Measurements from ENCODE around the gene VSNL1.
A peak's percentile ranks its signal among the peaks of the same experiment; 100 is the strongest.

The VSNL1 gene

DNA sequence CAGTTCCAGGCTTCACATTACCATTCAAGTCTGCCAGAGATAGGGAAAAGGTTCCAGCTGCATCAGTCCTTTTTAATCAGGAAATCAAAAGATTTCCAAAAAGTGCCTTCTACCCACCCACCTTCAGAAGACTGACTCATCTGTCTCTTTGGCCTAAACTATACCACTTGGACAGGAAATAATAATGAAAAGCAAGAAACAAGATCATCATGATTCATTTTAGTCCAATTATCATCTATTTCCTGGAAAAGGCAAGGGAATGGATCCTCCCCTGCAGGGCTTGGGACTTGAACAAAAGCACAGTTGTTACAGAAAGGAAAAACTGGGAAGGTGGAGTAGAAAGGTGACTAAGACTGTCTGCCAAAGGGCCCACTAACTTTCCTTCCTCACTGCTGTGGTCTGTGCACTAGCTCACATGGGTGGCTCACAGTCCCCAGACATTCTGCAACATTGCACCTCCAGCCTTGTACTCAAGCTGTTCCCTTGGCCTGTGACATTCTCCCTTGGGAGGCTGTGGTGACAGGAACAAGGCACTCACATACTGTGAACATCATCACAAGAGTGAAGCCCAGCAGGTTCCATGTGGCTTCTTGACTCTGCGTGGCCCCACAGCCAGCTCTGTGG lies 75.3 kb downstream of the VSNL1 start:
- no peak for DNase-seq

DNA sequence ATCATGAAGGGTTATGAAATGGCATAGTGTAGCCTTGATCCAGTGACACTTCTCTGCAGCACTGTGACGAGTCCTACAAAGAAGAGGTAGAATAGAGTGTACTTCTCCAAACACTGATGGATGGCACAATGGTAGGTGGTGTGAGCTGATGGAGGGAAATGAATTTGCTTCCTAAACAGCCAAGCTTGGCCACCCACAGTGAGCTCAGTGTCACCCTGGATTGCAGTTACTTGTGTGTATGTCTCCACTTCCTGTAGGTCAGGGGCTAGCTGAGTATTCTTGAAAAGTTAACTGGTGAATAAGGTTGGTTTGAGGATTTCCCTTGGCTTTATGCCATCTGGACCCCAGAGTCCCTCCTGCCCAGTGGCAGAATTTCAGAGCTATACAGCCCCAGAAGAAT lies 75.9 kb downstream of the VSNL1 start:
- no peak for DNase-seq

DNA sequence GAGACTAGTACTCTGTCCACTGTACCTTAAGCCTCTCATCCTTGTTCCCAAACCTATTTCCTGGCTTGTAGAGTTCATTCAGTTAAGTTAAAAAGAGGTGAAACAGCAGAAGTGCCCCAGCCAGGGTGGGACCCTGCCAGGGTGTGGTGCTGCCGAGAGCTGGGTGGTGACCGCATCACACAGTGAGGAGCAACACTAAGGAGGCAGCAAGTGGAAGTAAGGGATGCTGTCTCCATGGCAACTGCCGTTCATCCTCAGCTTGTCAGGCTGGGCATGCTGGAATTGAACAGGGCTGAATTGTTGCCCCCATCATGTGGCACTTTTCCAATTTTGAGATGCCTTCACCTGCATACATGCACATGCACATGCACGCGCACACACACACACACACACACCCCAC lies 77.0 kb downstream of the VSNL1 start:
- no peak for DNase-seq

- DNase-seq, result no peak
Observed at GRCh38 chr2:17617955-17618354, 77.5 kb downstream of the VSNL1 start.

DNA sequence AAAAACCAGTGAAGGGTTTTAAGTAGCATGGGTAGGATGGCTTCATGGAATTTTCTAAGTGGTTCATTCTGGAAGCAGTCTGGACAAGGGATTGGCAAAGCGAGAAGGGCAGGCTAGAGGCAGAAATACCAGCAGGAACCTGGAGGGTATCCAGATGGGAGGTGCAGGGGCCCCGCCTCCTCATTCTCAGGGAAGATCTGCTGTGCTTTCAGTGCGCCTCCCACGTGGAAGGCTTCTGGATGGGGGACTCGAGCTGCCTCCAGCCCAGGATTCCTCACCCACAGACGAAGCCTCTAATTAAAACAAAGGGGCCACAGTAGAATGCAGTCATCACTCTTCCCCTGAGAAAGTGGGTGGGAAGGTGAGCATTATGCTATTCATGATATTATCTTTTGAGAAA lies 79.8 kb downstream of the VSNL1 start:
- no peak for DNase-seq

GRCh38 chr2:17620841-17621240 lies 80.3 kb downstream of the VSNL1 start:
- DNase-seq, result no peak

- no peak for DNase-seq
Observed at GRCh38 chr2:17621781-17622180, 81.3 kb downstream of the VSNL1 start.

- DNase-seq, result no peak
Observed at GRCh38 chr2:17625446-17625845, 85.0 kb downstream of the VSNL1 start.

DNA sequence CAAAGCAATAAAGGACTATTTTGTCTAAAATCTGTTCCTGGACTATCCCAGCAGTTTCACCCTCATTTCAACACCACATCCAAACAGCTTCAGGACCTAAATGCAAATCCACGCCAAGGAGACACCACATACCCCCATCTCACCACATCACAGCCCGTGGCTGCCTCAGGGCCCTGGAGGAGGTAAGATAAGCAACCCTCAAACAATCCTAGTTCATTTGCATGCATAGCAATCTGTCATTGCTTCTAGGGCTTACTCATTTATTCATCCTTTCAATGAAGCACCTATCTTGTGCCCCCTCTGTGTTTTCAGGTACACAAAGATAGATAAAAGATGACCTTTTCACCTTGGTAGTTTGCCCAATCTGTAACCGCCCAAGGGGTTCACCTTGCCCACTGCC lies 86.5 kb downstream of the VSNL1 start:
- DNase-seq, result no peak

- no peak for DNase-seq
Observed at GRCh38 chr2:17627434-17627833, 86.9 kb downstream of the VSNL1 start.

GRCh38 chr2:17628349-17629261 lies 88.1 kb downstream of the VSNL1 start:
- no peak for DNase-seq

GRCh38 chr2:17630089-17630488 lies 89.6 kb downstream of the VSNL1 start:
- DNase-seq, result no peak

DNA sequence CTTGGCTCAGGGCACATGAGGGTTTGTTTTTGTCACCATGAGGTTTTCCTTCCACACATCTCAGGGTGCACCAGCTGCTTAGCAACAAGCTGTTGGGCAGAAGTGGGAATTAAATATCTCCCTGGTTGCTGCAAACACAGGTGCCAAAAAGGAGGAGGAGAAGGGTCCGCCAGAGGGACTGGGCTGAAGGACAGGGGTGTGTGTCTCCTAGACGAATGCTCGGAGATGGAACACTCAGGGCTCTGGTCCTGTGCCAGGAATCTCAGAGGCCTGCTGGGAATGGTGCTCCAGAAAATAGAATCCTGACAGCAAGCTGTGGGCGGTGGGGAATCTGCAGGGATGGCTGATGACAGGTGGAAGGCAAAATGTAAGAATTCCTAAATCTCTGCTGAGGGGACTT lies 94.5 kb downstream of the VSNL1 start:
- DNase-seq, result no peak

- DNase-seq, result no peak
Observed at GRCh38 chr2:17636257-17636656, 95.8 kb downstream of the VSNL1 start.

GRCh38 chr2:17637131-17637906 lies 96.8 kb downstream of the VSNL1 start:
- DNase-seq, result no peak

DNA sequence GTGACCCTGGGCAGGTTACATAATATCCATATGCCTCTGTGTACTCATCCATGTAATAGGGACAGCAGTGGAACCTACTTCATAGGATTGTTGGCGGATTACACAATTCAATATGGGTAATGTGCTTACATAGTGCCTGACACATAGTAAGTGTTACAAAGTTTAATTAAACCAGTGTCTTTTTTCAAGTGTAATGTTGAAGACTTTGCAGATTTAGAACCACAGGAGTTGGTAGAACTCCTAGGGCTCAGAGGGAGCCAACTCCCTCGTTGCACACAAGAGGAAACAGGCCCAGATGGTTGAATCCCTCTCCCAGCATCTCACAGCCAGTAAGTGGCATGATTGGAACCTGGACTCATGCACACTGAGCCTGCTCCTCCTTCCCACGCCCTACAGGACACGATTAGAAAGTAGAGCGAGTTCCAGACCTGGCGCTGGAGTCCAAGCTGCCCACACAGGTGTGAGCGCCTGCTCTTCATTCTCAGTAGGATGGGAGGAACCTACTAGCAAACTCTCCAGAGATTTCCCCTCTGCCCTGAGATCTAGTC lies 97.8 kb downstream of the VSNL1 start:
- no peak for DNase-seq

- DNase-seq, result no peak
Observed at GRCh38 chr2:17640406-17640805, 99.9 kb downstream of the VSNL1 start.

DNA sequence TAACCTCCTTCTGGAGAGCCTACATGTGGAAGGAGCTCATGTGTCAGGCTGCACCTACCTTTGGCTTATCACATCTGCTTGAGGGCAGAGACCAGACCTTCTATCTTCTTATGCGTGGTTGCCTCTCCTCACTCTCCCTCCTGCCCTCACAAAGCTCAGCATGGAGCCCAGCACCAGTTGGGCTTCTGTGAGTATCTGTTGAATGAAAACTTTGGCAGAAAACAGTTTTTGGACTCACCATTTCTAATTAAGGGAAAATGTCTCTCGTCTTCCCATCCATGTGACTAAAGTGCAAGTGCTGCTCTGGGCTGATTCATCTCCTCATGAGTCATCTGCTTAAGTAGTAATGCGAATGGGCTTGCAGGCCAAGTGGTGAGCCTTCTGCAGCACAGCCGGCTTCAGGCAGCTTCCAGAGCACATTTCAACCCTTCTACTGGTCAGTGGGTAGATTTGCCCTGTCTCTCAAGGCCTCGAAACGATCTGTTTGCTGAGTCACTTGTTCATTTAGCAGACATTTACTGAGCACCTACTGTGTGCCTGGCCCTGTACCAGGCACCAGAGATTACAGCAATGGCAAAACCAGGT lies 102.6 kb downstream of the VSNL1 start:
- no peak for DNase-seq

- no peak for DNase-seq
Observed at GRCh38 chr2:17644997-17645720, 104.7 kb downstream of the VSNL1 start.

DNA sequence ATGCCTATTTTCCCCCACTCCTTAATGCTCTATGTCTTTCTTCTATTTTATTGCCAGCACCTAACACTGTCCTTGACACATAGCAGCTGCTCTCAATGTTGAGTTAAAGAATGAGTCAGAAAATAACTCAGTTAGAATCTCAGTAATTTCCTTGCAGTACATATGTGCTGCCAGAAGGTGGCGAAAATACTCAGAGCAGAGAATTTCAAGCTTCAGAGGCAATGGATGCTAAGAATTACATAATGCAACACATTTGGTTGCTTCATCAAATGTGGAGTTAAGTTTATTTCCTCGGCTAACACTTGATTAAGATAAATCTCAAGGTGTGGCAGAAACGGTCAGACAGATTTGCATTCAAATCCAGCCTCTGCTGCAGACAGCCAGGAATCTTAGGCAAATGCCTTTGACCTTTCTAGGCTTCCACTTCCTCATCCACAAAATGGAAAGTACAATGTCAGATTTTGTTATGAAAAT lies 105.6 kb downstream of the VSNL1 start:
- peak; percentile 78 for DNase-seq

DNA sequence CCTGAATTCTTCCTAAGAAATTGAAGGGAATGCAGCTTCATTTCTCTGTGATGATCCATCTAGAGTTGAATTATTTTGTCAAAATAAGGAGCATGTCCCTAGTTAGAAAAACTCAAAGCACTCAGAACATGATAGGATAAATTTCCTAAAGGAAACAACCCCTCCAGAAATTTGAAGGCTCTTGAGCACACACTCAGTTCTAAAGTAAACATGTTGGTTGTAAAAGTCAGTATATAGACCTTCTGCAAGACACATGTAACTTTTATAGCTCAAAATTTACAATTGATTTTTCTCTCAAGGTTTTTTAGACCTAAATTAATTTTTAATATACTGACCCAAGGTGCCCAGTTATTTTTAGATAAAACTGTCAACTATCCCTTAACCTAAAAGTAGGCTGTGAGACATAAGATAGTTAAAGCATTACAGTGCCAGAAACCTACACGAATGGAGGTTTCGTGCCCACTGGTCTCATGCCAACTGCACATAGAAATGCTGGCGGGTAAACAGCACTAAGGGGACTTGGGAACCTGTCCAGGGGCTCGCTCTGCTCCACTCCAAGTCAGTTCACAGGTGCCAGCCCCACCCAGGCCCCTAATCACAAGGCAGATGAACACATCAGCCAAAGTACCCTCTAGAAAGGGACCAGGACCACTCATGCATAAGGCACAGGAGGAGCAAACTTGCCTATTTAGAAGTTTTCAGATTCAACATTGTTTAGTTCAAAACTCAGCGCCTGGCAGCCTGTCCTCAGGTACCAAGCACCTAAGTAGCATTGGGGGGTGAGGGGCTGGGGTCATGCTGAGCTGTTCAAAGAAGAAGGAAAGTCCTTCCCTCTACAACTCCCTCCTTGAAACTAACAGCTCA lies 106.6 kb downstream of the VSNL1 start:
- no peak for DNase-seq

Measured in NCI-H1694 treated with DMSO at 0.1 percent for 48 hours (cell line).